MM.1S (cell line): ENCODE results near the gene AKAP13.

ENCODE experiments used
- DNase-seq: peaks from one replicate; pipeline ENCODE4 v3.0.0-alpha.2; 2015
- H2AFZ ChIP-seq: fragments of 300-600 bp; sonication (generic); 2 replicates; pipeline ENCODE4 v1.6.0; 2016; ENCODE audit warnings: antibody characterized with exemption, low read length
- H3F3A ChIP-seq: fragments of 300-600 bp; sonication (generic); 2 replicates; pipeline ENCODE4 v1.6.1; 2016; ENCODE audit warnings: mild to moderate bottlenecking, antibody characterized with exemption, low read length, moderate library complexity, mixed read lengths; ENCODE audit not compliant: insufficient read depth
- H3K27ac ChIP-seq: fragments of 300-600 bp; sonication (generic); 2 replicates; pipeline ENCODE4 v1.5.1; 2016; ENCODE audit warnings: mild to moderate bottlenecking, low read length
- H3K27me3 ChIP-seq: fragments of 300-600 bp; sonication (generic); replicated peaks from 2 replicates; pipeline ENCODE4 v1.6.0; 2016; ENCODE audit warnings: low read length; ENCODE audit not compliant: insufficient read depth
- H3K36me3 ChIP-seq: fragments of 300-600 bp; sonication (generic); replicated peaks from 2 replicates; pipeline ENCODE4 v1.6.1; 2016; ENCODE audit warnings: mild to moderate bottlenecking, low read length, mixed read lengths; ENCODE audit not compliant: insufficient read depth
- H3K4me1 ChIP-seq: fragments of 300-600 bp; sonication (generic); 2 replicates; pipeline ENCODE4 v1.6.1; 2016; ENCODE audit warnings: low read length, mixed read lengths
- H3K4me2 ChIP-seq: fragments of 300-600 bp; sonication (generic); 2 replicates; pipeline ENCODE4 v1.6.0; 2016; ENCODE audit warnings: low read depth, low read length
- H3K4me3 ChIP-seq: fragments of 300-600 bp; sonication (generic); 2 replicates; pipeline ENCODE4 v1.5.1; 2016; ENCODE audit warnings: low read length, mixed read lengths
- H3K79me2 ChIP-seq: fragments of 300-600 bp; sonication (generic); 2 replicates; pipeline ENCODE4 v1.6.1; 2016; ENCODE audit warnings: mixed run types, low read length, mixed read lengths
- H3K9ac ChIP-seq: fragments of 300-600 bp; sonication (generic); 2 replicates; pipeline ENCODE4 v1.6.1; 2016; ENCODE audit warnings: low read length, mixed read lengths
- H3K9me2 ChIP-seq: fragments of 300-600 bp; sonication (generic); replicated peaks from 2 replicates; pipeline ENCODE4 v1.6.1; 2016; ENCODE audit warnings: mild to moderate bottlenecking, low read length, mixed read lengths; ENCODE audit not compliant: insufficient read depth
- H3K9me3 ChIP-seq: fragments of 300-600 bp; sonication (generic); replicated peaks from 2 replicates; pipeline ENCODE4 v1.6.1; 2016; ENCODE audit warnings: mild to moderate bottlenecking, low read length, mixed read lengths; ENCODE audit not compliant: insufficient read depth
- H4K20me1 ChIP-seq: fragments of 300-600 bp; sonication (generic); 2 replicates; pipeline ENCODE4 v1.6.1; 2016; ENCODE audit warnings: mild to moderate bottlenecking, low read length, moderate library complexity, mixed read lengths; ENCODE audit not compliant: insufficient read depth
- EZH2 ChIP-seq: fragments of 300-600 bp; sonication (generic); optimal IDR thresholded peaks from 2 replicates; pipeline ENCODE3; 2017; ENCODE audit warnings: low read depth, mild to moderate bottlenecking, antibody characterized with exemption, low read length, mixed read lengths
- EZH2phosphoT487 ChIP-seq: fragments of 300-600 bp; sonication (generic); IDR thresholded peaks from 2 replicates; pipeline ENCODE4 v1.6.1; 2018; ENCODE audit warnings: antibody characterized with exemption, low read length
- TF ChIP-seq, protein P1 (sequence below): fragments of 300-600 bp; sonication (generic); IDR thresholded peaks from 2 replicates; pipeline ENCODE4 v1.5.1; 2016; ENCODE audit warnings: antibody characterized with exemption, low read length, mixed read lengths

AKAP13 gene

DNA sequence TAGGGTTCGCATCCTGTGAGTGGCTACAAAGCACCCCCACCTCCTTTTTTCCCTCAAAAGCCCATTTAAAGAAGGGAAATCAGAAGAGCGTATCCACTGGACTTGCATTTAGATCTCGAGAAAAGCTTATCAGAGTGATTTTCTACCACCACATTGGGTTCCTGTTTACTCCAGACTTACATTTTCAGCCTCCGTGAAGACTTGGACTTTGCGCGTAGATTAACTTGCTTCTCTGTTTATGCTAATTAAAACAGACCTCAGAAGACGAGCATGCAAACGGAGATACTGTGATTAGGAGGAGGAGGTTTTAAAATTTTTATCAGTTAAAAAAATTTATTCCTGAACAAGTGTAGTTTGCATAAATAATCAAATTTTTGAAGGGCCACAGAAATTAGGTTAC is 115.7 kb downstream of the AKAP13 start:
- H3K79me2 ChIP-seq, result no peaks in the 10 kb centered on the region

DNA sequence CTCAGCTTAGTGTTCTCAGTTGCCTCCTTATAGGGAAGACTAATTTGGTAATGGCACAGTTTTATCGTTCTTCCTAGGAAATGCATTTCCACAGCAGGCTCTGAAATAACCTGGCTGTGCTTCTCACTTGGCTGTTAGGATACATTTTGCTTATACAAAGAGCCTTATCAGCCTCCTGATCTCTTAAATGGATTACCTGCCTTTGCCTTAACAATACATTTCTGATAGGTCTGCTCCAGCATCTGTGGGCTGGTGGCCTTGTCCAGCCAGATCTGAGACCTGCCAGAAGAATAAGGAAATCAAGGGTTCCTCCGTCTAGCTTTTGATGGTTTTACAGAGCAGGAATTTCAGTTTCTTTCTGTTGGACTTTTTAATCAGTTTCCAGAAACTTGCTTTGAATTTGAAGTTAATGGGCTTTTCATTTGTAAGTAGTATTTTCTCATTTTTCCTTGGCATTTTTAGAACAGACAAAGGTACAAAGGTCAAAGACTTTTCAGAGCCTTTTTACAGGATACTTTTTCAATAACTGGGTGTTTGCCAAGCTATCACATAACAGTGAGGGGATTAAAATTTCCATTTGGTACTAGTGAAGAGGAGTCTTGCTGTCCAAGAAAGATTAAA is 116.3 kb downstream of the AKAP13 start:
- no peak for DNase-seq
- H3K27me3 ChIP-seq, result no peaks in the 10 kb centered on the region
- no peak overlapping the region for H3K9ac ChIP-seq
- H3K9me2 ChIP-seq, result no peaks in the 10 kb centered on the region
- H3K79me2 ChIP-seq, result no peaks in the 10 kb centered on the region
- H3K9me3 ChIP-seq, result no peaks in the 10 kb centered on the region
- H2AFZ ChIP-seq, result no peak overlapping the region
- H3K36me3 ChIP-seq, result no peaks in the 10 kb centered on the region
- no peak overlapping the region for H3K27ac ChIP-seq
- no peaks in the 10 kb centered on the region for H4K20me1 ChIP-seq
- no peaks in the 10 kb centered on the region for H3F3A ChIP-seq
- TF ChIP-seq EZH2 (no peak), EZH2phosphoT487 (no peak)
- TF ChIP-seq, protein P1, sequence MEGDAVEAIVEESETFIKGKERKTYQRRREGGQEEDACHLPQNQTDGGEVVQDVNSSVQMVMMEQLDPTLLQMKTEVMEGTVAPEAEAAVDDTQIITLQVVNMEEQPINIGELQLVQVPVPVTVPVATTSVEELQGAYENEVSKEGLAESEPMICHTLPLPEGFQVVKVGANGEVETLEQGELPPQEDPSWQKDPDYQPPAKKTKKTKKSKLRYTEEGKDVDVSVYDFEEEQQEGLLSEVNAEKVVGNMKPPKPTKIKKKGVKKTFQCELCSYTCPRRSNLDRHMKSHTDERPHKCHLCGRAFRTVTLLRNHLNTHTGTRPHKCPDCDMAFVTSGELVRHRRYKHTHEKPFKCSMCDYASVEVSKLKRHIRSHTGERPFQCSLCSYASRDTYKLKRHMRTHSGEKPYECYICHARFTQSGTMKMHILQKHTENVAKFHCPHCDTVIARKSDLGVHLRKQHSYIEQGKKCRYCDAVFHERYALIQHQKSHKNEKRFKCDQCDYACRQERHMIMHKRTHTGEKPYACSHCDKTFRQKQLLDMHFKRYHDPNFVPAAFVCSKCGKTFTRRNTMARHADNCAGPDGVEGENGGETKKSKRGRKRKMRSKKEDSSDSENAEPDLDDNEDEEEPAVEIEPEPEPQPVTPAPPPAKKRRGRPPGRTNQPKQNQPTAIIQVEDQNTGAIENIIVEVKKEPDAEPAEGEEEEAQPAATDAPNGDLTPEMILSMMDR, result no peak
- H3K4me3 ChIP-seq, result no peak overlapping the region
- H3K4me2 ChIP-seq, result no peak overlapping the region
- H3K4me1 ChIP-seq, result no peaks in the 10 kb centered on the region

More for the DNA sequence above, 115.7 kb downstream of the AKAP13 start:
- Histone ChIP-seq H3K4me3 (no peak overlapping the region), H3F3A (no peaks in the 10 kb centered on the region), H3K27ac (no peak overlapping the region), H3K4me1 (no peaks in the 10 kb centered on the region), H3K9me3 (no peaks in the 10 kb centered on the region), H3K4me2 (no peak overlapping the region), H2AFZ (no peak overlapping the region), H3K9me2 (no peaks in the 10 kb centered on the region), H3K27me3 (no peaks in the 10 kb centered on the region), H3K36me3 (no peaks in the 10 kb centered on the region), H3K9ac (no peak overlapping the region), H4K20me1 (no peaks in the 10 kb centered on the region)
- DNase-seq, result no peak
- TF ChIP-seq, protein P1, result no peak
- TF ChIP-seq EZH2 (no peak), EZH2phosphoT487 (no peak)

DNA sequence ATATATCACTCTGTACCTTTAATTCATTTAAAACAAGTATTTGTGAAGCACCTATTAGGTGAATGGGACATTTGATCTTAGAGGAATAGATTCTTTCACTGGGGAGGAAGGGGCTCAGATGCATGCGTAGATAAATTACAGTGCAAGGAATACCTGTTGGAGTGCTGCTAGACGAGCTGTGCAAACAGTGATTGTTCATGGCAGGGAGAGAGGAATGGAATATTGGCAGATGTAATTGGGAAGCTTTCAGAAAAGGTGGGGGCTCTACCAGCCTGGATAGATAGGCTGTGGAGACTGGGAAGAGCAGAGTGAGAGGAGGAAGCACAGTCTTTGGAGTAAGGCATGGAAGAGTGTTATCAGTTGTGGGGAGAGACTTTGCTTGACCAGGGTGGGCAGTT is 116.8 kb downstream of the AKAP13 start:
- H3K79me2 ChIP-seq, result no peaks in the 10 kb centered on the region
- H3K27me3 ChIP-seq, result no peaks in the 10 kb centered on the region
- no peaks in the 10 kb centered on the region for H3K36me3 ChIP-seq
- H3K9me3 ChIP-seq, result no peaks in the 10 kb centered on the region
- H2AFZ ChIP-seq, result no peak overlapping the region
- H3K9ac ChIP-seq, result no peak overlapping the region
- no peaks in the 10 kb centered on the region for H3K9me2 ChIP-seq
- H3F3A ChIP-seq, result no peaks in the 10 kb centered on the region
- no peak overlapping the region for H3K4me3 ChIP-seq
- no peak overlapping the region for H3K27ac ChIP-seq
- H4K20me1 ChIP-seq, result no peaks in the 10 kb centered on the region
- TF ChIP-seq EZH2phosphoT487 (no peak), EZH2 (no peak)
- TF ChIP-seq, protein P1, result no peak
- H3K4me1 ChIP-seq, result no peaks in the 10 kb centered on the region
- no peak for DNase-seq
- H3K4me2 ChIP-seq, result no peak overlapping the region
